Measurements from ENCODE around the gene ARVCF. TPM values are rescaled to one million over a fixed set of nuclear protein-coding genes. Genes with fewer than 3 reads are reported as not detected.
A peak's percentile ranks its signal among the peaks of the same experiment; 100 is the strongest.

The ARVCF gene
- total and polyA plus RNA-seq, 2 of the 8 experiments (the other 6 are each of a cell fraction or from before 2014, with no cell fraction given): 31.0 to 43.2 TPM

GRCh38 chr22:19943082-19944026 lies 73.3 kb downstream of the ARVCF start:
- Histone ChIP-seq H2AFZ (ENCODE audit: low read length) (peak overlapping the region; percentile 22; the same call in 1 of the 2 replicates), H3K56ac (replicated peaks; ENCODE audit: insufficient read length, low read depth, low read length) (no peak overlapping the region), H3K27me3 (replicated peaks in 1 of 4; ENCODE audit: control insufficient read depth in 3 of 4, extremely low read depth in 1 of 4, insufficient read depth in 3 of 4, low read length in 3 of 4) (peaks cover 0 to 3% (median 0%) of the 10 kb centered on the region in 4 experiments; a peak in 1 of 7 replicates), H4K8ac (ENCODE audit: extremely low read depth, insufficient read depth, low read length) (no peak overlapping the region), H2BK15ac (ENCODE audit: low read length) (peak overlapping the region; percentile 92; the same call in 1 of the 2 replicates), H2BK5ac (ENCODE audit: low read depth, low read length) (0 out of 2 replicates have a peak overlapping the region, but pooled peaks have one; percentile 9), H3K23me2 (ENCODE audit: low read depth, low read length) (0 out of 2 replicates have a peak, but pooled peaks cover 1% of the 10 kb centered on the region), H4K20me1 (replicated peaks in 1 of 2; ENCODE audit: control insufficient read depth in 1 of 2, insufficient read depth in 2 of 2, low read length in 2 of 2) (no peaks in the 10 kb centered on the region), H3K36me3 (ENCODE audit: control insufficient read depth in 2 of 4, insufficient read depth in 4 of 4, low read length in 3 of 4) (no peaks in the 10 kb centered on the region), H3K14ac (ENCODE audit: insufficient read length) (no peak overlapping the region), H3K18ac (ENCODE audit: extremely low read depth, low read length) (peak overlapping the region; percentile 32; the same call in 1 of the 2 replicates), H3K79me1 (ENCODE audit: low read depth, low read length) (no peaks in the 10 kb centered on the region), H2BK20ac (ENCODE audit: low read length) (peak overlapping the region; percentile 61; the same call in 1 of the 2 replicates), H3K4me2 (ENCODE audit: insufficient read depth in 1 of 2, low read depth in 2 of 2, low read length in 2 of 2) (peak overlapping the region; percentile 35 to 70; a peak in 1 of 4 replicates), H2AK5ac (ENCODE audit: low read depth, low read length) (no peak overlapping the region), H3K4me3 (ENCODE audit: extremely low read depth in 1 of 4, insufficient read depth in 2 of 4, low read depth in 3 of 4, low read length in 4 of 4) (peak overlapping the region in 1 of 4 experiments; percentile 64; a peak in 2 of 8 replicates), H2BK120ac (replicated peaks; ENCODE audit: low read depth, low read length) (no peak overlapping the region), H2BK12ac (ENCODE audit: low read depth, low read length) (peak overlapping the region; percentile 84; the same call in 1 of the 2 replicates), H3K4ac (replicated peaks; ENCODE audit: insufficient read length, low read depth, low read length) (no peak overlapping the region), H3K23ac (ENCODE audit: insufficient read length) (no peak overlapping the region), H4K91ac (replicated peaks; ENCODE audit: insufficient read length, low read length) (no peak overlapping the region), H4K5ac (ENCODE audit: insufficient read length, low read depth, low read length) (no peak overlapping the region), H3K27ac (ENCODE audit: low read depth, low read length) (no peak overlapping the region), H3K79me2 (ENCODE audit: control insufficient read depth in 1 of 2, insufficient read depth in 2 of 2, low read length in 2 of 2) (no peaks in the 10 kb centered on the region), H3K9me3 (ENCODE audit: insufficient read depth in 2 of 2, low read depth in 1 of 2, low read length in 1 of 2) (no peaks in the 10 kb centered on the region), H3K9ac (replicated peaks in 1 of 4; ENCODE audit: extremely low read depth in 1 of 4, low read depth in 3 of 4, low read length in 3 of 4) (no peak overlapping the region), H3K4me1 (replicated peaks in 1 of 4; ENCODE audit: control insufficient read depth in 3 of 4, insufficient read depth in 4 of 4, low read length in 3 of 4) (peaks cover 4 to 9% (median 5%) of the 10 kb centered on the region in 4 experiments; a peak in 6 of 7 replicates)
- ChIA-PET CTCF (ENCODE audit: partially characterized antibody) (interaction anchor here (0.7 to 1.1 kb wide), 6 partner anchors 10 to 238 kb away, joined by 3 to 4 read pairs (median 4); no protein-coding TSS in a partner anchor), POLR2A (ENCODE audit: partially characterized antibody) (no interaction called here)
- WGBS, 2 experiments (ENCODE audit: extremely low coverage in 1 of 2, insufficient coverage in 1 of 2, insufficient read length in 1 of 2, insufficient replicate concordance in 2 of 2, low coverage in 1 of 2, low lambda C conversion rate in 2 of 2, missing lambda C conversion rate in 1 of 2): 81% methylated on average over 11 of the region's 11 CpGs; no CpG with 5 or more reads in 1 of the 2 experiments
- TF ChIP-seq JUN (IDR thresholded peaks at IDR 0.05; ENCODE audit: low read depth, low read length) (no peak), EGR1 (IDR thresholded peaks at IDR 0.05; ENCODE audit: borderline replicate concordance, low read depth, low read length) (no peak), GABPA (IDR thresholded peaks at IDR 0.05; ENCODE audit: borderline replicate concordance, insufficient read depth, low read length) (no peak), CBX5 (IDR thresholded peaks at IDR 0.05; ENCODE audit: low read depth, low read length) (no peak), SRF (IDR thresholded peaks at IDR 0.05; ENCODE audit: low read depth, low read length) (no peak), FOSL1 (IDR thresholded peaks at IDR 0.05; ENCODE audit: insufficient read depth, low read depth, low read length) (no peak), CTCF (IDR thresholded peaks at IDR 0.05; ENCODE audit: control extremely low read depth in 1 of 3, insufficient read depth in 1 of 3, low read depth in 1 of 3, low read length in 3 of 3) (peak in 2 of 3 experiments; percentile 5 to 11; a peak in 2 of 4 replicates)
- DNase-seq (ENCODE audit: low read depth in 1 of 2, low spot score in 2 of 2) (no peak), FAIRE-seq (no peak)
